Stimulated activated CD8-positive, alpha-beta memory T cell treated with anti-CD3 and anti-CD28 coated beads, Interleukin-15, amount 100 ng/mL, for 24 hours (primary cell): ENCODE measurements around the gene UFC1.
A peak's percentile ranks its signal among the peaks of the same experiment; 100 is the strongest.

Experiments used
- DNase-seq: peaks from one replicate; pipeline ENCODE4 v3.0.0-alpha.2; 2020; ENCODE audit warnings: low read depth

Gene UFC1

DNA sequence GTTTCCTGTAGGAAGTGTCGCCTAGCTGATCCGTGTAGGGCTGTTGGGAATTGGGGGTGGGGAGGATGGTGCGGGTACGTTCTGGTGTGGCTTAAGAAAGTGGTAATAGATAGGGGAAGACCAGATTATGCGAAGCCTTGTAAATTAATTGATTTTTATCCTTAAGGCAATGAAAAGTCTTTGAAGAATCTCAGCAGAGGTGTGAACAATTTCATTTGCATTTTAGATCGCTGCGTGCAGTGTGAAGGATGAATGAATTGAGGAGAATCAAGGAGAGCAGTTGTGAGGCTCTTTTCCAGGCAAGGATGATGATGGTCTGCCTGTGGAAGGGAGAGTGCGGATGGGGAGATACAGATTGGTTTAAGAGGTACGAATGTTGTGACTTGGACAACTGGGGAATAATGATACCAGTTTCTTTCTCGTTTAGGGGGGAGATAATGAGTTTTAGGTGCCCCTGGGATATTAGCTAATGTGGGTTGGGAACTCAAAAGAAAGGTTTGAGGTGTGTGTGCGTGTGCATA lies 20.5 kb upstream of the UFC1 start:
- DNase-seq: no peak

DNA sequence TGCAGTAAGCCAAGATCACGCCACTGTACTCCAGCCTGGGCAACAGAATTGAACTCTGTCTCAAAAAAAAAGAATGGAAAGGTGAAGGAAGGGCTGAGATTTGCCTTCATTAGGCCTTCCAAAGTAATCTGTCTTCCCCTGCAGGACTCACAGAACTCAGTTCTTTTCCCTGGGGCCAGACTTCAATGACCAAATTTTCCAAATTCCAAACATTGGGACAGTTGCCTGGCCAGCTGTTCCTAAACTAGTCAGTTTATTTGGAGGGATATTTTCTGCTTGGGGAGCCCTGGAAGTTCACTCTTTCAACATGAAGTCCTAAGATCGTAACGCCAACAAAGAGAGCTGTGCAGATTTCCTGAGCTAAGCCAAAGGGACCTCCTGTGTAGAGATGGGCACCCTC lies 15.9 kb upstream of the UFC1 start:
- no peak for DNase-seq

DNA sequence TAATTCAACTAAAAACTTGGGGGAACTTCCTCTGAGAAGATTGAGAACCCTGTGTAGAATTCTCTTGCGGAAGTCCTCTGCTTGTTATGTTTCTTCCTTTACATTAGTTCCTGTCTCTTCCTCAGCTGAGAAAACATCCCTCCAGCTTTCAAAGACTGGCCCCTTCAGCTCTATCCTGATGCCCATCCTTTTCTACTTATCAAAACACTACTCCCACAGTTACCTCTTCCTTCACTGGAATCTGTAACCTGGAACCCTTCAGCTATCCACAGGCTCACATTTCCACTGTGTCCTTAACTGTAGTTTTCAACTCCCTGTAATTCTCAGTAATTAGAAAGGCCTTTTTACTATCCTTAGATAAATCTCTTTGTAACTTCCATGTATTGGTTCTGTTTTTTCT lies 15.3 kb upstream of the UFC1 start:
- DNase-seq: no peak

DNA sequence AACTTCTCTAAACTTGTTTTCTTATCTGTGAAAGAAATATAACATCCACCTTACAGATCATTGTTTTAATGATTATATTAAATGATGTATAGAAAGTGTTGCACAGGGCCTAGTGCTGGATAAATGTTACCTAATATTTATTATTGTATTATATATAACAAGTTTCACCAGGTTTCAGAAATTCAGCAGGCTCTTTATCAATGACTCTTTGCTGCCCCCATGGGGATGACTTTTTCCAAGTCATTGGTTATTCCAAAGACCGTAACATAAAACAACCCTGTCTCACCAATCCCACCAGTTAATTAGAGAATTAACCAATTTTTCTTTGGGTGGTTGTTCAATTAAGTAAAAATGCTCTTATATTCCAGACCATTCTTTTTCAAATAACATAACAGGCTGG lies 14.0 kb upstream of the UFC1 start:
- DNase-seq: no peak

DNA sequence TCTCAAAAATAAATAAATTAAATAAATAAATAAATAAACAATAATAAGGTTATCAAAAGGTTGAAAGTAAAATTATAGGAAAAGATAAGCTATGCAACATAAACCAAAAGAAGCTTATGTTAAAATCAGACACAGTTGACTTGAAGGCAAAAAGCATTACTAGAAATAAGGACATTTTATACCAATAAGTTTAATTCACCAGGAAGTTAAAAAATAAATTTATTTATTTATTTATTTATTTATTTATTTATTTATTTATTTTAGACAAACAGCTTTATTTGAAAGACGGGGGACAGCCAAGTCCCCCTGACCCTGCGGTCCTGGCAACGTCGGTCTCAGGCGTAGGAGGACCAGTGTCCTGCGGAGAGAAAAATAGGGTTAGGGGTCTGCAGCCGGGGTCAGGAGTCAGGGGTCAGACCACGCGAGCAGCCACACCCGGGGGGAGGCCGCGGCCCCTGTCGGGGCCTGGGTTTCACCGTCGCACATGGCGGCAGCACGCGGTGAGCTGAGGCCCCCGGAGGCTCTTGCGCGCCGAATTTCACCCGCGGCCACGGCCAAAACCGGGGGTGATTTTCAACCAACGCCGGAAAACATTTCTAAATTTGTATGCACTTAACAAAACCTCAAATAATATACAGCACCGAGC lies 12.9 kb upstream of the UFC1 start:
- no peak for DNase-seq

DNA sequence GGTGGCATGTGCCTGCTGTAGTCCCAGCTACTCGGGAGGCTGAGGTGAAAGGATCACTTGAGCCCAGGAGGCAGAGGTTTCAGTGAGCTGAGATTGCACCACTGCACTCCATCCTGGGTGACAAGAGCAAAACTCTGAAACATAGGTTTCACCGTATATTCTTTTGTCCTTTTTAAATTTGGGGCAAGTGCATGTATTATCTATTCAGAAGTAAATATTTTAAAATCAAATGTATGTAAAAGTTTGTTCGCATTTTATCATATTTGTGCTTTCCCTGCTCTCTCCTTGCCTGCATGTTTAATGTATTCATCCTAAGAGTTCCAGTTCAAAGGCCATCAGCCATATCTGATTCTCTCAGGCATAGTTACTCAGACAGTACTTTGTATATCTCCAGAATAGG lies 7.9 kb upstream of the UFC1 start:
- no peak for DNase-seq

DNA sequence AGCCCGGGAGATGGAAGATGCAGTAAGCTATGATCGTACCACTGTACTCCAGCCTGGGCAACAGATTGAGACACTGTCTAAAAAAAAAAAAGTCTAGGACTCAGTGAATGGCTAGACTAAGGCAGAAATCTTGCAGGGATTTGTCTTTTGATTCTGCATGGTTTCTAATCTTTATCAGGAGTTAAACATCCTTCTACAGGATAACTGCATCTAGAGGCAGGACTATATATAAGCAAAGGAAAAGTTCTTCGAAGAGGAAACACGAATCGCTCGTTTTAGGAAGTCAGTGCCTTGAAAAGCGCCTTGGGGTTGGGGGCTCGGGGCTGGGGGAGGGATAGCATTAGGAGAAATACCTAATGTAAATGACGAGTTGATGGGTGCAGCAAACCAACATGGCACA lies 602 bp upstream of the UFC1 start:
- no peak for DNase-seq

DNA sequence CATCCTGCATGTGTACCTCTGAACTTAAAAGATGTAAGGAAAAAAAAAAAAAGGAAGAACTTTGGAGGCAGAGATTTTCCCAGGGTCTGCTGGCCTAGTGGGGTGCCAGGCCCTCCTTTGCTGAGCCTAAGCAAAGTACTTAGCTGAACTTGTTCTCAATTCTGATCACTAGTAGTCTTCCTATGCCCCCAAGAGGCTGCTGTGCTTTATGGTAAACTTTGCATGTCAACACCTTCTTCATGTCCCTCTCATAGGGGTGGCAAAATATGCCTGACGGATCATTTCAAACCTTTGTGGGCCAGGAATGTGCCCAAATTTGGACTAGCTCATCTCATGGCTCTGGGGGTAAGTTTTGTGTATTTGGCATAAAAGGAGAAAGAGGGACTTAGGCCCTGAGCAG lies 4.1 kb downstream of the UFC1 start:
- no peak for DNase-seq

DNA sequence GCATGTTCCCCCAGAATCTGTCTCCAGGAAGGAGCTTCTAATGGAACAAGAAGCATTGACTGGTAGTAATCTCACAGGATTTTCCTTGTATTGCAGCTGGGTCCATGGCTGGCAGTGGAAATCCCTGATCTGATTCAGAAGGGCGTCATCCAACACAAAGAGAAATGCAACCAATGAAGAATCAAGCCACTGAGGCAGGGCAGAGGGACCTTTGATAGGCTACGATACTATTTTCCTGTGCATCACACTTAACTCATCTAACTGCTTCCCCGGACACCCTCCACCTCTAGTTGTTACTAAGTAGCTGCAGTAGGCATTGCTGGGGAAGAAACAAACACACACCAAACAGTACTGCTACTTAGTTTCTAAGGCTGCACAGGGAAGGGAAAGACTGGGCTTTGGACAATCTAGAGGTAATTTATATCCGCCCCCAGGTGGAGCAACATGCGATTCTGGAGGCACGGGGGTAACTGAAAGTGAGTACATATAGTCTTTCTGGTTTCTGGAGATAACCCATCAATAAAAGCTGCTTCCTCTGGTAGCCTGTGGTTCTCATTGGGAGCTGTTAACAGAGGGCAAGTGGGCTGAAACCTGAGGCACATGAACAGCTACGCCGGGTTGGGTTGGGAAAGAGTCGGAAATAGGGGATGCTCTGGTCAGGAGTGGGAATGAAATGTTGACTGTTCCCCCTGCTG lies 4.7 kb downstream of the UFC1 start:
- DNase-seq: no peak

DNA sequence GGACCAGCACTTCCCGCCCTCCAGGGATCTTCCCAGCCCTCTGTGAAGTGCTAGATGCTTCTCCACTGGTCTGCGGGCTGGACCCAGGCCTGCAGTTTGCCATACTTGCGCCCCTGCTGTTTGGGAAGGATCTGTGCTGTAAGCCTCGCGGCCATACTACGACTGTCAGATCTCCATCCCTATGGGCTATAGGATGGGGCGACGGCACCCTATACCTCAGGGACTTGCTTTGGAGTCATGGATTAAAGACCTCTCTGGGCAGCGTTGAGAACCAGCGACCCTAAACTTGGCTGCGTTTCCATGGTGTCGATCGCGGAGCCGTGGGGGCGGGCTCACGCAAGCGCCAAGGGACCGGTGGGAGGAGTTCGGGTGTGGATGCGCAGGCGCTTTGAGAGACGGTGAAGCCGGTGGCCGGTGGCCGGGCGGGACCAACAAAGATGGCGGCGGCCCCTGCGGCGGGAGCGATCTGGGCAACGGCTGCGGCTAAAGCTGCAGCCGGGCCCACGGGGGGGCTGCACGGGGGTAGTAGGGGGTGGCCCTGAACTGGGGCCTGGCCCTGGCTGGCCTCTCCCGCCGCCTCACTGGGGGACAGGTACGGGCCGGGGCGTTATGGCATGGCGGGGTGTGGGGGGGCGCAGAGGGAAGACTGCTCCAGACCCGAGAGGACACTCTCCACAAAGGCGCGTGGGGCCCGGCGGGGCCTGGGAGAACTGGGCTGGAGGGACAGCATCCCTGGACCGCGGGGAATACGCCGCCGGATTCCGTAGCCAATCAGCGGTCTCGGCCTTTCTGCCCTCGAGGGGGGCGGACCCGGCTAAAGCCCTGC lies 5.5 kb downstream of the UFC1 start, which contains the start of gene USP21:
Gene USP21, plus strand, starts transcription at position 414 of the 826 bp plus-strand sequence. CDS start 1,141 bp downstream, outside the sequence.
- DNase-seq: peak; percentile 86

DNA sequence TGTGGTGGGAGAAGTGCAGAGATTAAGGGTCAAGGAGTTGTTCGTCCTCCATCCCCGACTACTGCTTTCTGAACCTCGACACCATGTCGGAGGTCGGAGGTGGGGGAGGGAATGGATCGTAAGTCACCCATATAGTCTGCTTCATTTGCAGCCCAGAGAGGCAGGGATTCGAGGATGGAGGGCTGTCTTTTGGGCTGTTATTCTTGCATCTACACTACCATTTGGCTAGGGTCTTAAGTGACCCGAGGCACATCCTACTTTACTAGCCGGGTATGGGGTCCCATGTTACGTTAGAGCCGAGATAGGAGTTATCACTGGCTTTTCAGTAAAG lies 6.1 kb downstream of the UFC1 start:
- DNase-seq: no peak

DNA sequence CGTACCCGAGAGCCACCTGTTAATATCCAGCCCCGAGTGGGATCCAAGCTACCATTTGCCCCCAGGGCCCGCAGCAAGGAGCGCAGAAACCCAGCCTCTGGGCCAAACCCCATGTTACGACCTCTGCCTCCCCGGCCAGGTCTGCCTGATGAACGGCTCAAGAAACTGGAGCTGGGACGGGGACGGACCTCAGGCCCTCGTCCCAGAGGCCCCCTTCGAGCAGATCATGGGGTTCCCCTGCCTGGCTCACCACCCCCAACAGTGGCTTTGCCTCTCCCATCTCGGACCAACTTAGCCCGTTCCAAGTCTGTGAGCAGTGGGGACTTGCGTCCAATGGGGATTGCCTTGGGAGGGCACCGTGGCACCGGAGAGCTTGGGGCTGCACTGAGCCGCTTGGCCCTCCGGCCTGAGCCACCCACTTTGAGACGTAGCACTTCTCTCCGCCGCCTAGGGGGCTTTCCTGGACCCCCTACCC lies 6.9 kb downstream of the UFC1 start:
- no peak for DNase-seq

DNA sequence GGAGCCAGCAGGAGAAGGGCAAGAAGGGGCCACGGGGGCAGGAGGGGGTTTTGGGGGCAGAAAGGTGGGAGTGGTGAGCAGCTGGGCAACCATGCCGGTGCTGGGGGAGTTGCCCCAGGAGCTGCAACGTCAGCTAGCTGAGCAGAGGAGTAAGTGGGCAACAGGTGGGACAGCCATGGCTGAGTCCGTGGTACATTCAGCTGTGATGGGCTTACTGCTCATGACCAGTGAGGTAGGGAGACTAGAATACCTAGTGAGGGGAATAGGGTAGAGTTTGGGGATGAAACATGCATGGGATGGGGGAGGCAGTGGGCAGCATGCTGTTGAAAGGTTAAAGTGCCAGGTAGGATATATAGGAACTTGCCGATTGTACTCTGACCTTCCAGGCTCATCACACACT lies 7.9 kb downstream of the UFC1 start:
- no peak for DNase-seq

DNA sequence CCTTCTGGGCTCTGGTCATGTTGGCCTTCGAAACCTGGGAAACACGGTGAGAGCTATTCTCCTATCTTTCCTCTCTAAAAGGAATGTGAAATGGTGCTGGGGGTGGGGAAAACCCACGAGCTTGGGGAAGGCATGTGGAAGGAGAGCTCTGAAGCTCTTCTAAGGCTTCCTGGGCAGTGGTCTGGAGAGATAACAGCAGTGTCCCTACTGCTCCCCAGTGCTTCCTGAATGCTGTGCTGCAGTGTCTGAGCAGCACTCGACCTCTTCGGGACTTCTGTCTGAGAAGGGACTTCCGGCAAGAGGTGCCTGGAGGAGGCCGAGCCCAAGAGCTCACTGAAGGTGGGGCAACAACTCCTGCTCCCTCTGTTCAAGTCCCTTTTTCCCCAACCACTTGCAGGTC lies 8.3 kb downstream of the UFC1 start:
- no peak for DNase-seq

DNA sequence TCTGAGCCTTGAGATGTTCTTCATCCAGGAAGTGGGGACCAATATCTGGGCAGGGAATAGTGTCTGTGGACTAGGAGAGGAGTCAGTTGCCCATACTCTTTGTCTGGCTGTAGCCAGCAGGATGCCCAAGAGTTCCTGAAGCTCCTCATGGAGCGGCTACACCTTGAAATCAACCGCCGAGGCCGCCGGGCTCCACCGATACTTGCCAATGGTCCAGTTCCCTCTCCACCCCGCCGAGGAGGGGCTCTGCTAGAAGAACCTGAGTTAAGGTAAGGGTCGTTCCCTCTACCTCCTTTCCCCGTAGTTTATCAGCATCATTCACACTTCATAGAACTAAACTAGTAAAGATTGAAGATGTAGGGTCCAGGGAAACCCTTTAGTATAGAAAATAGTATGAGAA lies 9.0 kb downstream of the UFC1 start:
- DNase-seq: no peak

DNA sequence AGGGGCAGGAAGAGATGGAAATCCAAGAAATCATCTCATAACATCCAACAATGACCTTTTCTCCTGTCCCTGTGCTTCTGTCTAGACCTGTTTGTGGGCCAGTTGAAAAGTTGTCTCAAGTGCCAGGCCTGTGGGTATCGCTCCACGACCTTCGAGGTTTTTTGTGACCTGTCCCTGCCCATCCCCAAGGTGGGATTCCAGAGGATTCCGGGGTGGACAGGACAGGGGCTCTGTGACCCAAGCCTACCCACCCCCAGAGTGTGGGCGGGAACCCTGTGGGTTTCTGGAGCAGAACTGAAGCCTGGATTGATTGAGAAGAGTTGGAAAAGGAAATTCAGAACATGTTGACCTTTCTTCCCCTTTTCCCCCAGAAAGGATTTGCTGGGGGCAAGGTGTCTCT lies 10.0 kb downstream of the UFC1 start:
- no peak for DNase-seq

DNA sequence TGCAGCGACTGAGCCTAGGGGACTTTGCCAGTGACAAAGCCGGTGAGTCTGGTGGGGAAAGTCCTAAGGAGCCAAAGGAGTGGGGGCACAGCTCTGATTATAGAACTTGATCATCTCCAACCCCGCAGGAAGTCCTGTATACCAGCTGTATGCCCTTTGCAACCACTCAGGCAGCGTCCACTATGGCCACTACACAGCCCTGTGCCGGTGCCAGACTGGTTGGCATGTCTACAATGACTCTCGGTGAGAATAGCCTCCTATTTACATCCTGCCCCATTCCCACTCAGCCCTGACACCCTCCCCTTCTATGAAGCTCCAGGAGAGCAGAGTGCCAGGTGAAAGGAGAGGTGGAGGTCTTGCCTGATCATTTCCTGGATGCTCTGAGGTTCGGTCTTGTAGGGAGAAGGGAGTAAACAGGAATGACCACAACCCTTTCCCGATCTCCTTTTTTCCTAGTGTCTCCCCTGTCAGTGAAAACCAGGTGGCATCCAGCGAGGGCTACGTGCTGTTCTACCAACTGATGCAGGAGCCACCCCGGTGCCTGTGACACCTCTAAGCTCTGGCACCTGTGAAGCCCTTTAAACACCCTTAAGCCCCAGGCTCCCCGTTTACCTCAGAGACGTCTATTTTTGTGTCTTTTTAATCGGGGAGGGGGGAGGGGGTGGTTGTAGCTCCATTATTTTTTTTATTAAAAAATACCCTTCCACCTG lies 11.3 kb downstream of the UFC1 start:
- DNase-seq: no peak

DNA sequence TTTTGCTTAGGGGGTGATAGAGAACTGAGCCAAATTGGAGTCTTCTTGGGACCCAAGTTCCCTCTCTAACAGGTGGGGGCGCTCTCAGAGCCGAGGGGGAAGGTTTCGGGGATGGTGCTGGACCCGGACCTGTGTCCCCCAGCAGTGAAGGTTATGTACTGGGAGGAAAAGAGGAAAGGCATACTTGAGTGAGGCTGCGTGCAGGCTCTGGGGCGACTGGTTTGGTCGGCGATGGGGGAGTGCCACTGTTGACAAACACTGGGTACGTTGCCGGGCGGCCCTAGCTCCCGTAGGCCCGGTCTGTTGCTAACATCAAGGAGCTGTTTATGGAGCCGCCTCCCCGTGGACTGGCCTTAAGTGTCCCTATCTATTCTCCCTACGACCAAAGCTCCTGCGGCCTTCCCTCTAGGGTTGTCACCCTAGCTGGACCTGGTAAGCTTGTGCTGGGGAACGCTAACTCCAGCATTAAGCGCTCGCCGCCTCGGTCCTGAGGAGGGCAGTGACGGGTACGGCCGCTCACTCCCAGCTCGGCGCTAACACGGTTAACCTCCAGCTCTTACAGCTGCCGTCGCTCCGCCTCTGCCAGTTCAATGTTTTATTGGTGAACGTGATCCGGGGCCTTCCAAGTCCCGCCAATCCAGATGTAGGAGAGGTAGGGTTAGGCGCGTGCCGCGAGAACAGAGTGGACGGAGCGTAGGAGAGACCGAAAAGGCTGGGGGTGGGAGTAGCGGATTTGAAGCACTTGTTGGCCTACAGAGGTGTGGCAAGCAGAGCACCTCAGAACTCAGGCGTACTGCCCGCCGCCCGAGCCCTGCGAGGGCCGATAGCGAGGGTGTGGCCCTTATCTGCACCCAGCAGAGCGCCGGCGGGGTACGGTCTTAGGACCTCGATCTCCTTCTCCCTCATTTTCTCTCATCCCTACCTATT lies 12.2 kb downstream of the UFC1 start, which contains the start of gene PPOX:
Gene PPOX, plus strand, starts transcription at position 685 of the 927 bp plus-strand sequence. CDS start 422 bp downstream, outside the sequence.
- peak; percentile 74 for DNase-seq

DNA sequence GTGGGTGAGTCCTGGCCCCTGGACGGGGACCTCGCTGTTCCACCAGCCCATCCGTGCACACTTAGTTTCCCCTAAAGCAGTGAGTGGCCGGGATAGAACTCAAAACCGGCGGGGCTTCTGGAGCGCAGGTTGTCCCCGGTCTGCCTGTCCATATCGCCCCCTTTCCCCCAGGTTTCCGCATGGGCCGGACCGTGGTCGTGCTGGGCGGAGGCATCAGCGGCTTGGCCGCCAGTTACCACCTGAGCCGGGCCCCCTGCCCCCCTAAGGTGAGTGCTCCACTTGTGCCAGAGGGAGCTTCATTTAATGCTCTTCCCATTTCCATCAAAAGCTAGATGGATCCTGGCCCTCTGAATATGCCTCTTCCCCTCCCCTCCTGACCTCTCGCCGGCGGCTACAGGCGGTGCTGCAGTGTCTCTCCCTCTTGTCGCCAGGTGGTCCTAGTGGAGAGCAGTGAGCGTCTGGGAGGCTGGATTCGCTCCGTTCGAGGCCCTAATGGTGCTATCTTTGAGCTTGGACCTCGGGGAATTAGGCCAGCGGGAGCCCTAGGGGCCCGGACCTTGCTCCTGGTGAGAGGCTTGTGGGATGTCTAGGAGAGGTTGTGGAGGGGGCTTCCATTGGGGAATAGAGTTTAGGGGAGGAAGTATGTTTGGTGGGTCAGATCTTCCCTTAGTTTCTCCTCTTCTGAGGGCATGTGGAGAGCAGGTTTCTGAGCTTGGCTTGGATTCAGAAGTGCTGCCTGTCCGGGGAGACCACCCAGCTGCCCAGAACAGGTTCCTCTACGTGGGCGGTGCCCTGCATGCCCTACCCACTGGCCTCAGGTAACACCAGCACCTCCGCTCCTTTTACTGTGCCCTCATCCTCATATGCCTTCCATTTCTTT lies 13.1 kb downstream of the UFC1 start:
- DNase-seq: no peak

DNA sequence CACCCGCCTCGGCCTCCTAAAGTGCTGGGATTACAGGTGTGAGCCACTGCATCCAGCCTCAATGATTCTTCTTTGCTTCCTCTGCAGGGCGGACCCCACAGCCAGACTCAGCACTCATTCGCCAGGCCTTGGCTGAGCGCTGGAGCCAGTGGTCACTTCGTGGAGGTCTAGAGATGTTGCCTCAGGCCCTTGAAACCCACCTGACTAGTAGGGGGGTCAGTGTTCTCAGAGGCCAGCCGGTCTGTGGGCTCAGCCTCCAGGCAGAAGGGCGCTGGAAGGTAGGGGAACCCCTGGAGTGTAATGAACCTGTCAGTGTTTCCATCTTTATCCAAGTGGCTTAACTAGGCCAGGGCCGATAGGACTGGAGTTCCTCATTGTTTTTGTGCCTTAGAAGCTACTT lies 15.1 kb downstream of the UFC1 start:
- no peak for DNase-seq
